Coronary artery (tissue), 2 donors: ENCODE measurements around the gene NGRN.
"Not testable (repeated sequence)": the region's sequence is repeated elsewhere in the genome, so short reads cannot be mapped to it uniquely, and the experiment has no call there.

Experiments used
- DNase-seq: peaks from one replicate; pipeline ENCODE4 v3.0.0-alpha.2; 2017; ENCODE audit warnings: low spot score
- H3K27ac ChIP-seq, 2 donors: fragments of 200-600 bp; sonication (generic); one replicate each; pipeline ENCODE4 v1.5.1; 2016 to 2019
- H3K4me3 ChIP-seq: fragments of 200-600 bp; sonication (generic); 2 replicates; pipeline ENCODE4 v1.5.1; 2016; ENCODE audit warnings: mild to moderate bottlenecking, moderate library complexity
- CTCF ChIP-seq: fragments of 200-600 bp; sonication (generic); IDR thresholded peaks from one replicate; pipeline ENCODE4 v1.5.1; 2019; ENCODE audit warnings: antibody characterized with exemption

NGRN gene

GRCh38 chr15:90268415-90268814 is 2.9 kb downstream of the NGRN start:
- no peak for TF ChIP-seq CTCF
- peak overlapping the region; percentile 81 for H3K4me3 ChIP-seq
- H3K27ac ChIP-seq, result no peak overlapping the region
- no peak for DNase-seq

DNA sequence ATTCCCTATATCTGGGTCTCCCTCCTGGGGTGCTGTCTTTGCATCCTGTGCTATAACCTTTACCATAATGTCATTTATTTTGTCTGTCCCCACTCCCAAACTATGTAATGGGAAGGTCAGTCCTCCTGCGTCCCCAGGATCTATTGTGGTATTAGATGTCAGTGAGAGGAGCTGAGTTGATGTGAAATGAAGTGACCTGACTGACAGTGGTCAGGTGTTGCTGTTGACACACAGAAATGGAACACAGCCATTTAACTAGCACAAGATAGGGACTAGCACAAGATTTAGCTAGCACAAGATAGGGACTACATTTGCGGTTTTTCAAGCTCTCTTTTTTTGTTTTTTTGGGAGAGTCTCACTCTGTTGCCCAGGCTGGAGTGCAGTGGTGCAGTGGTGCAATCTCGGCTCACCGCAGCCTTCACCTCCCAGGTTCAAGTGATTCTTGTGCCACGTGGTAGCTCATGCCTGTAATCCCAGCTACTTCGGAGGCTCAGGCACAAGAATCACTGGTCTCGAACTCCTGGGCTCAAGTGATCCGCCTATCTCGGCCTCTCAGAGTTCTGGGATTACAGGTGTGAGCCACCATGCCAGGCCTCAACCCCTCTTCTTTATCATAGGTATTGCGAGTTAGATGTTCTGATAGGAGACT is 5.2 kb downstream of the NGRN start:
- Histone ChIP-seq H3K27ac (no peak overlapping the region), H3K4me3 (peak overlapping the region; percentile 5)
- DNase-seq, result no peak
- no peak for TF ChIP-seq CTCF

- DNase-seq, result no peak
- peak overlapping the region in 1 of 2 donors; percentile 4 for H3K27ac ChIP-seq
- H3K4me3 ChIP-seq, result no peak overlapping the region
- TF ChIP-seq CTCF, result no peak
Observed at GRCh38 chr15:90271459-90272166, 6.1 kb downstream of the NGRN start.

- DNase-seq, H3K4me3 ChIP-seq, H3K27ac ChIP-seq: not testable (repeated sequence)
Observed at GRCh38 chr15:90278467-90278866, 13.0 kb downstream of the NGRN start.

DNA sequence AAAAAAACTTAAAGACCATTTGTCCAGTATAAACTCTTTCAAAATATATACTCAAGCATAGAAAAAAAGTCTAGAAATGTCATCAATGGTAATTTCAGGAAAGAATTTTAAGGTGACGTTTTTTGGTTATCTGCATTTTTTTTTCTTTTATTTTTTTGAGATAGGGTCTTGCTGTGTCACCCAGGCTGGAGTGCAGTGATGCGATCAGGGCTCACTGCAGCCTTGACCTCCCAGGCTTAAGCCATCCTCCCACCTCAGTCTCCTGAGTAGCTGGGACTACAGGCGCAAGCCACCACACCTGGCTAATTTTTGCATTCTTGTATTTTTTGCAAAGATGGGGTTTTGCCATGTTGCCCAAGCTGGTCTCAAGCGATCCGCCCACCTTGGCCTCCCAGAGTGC is 15.3 kb downstream of the NGRN start:
- H3K27ac ChIP-seq, H3K4me3 ChIP-seq, DNase-seq: not testable (repeated sequence)

DNA sequence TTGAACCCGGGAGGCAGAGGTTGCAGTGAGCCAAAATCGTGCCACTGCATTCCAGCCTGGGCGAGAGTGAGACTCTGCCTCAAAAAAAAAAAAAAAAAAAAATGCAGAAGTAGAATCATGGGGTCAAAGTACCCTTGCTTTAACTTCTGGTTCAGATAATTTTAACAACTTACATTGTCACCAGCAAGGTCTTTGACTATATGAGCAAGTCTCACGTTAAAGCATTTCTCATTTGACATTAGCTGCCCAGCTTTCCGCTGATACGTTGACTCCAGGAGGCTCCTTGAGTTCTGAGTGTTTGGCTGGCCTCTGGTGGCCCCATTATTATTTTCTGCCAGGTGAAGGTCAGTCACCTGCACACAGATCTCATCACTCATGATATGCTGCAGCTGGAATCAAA is 16.2 kb downstream of the NGRN start:
- not testable (repeated sequence) for H3K27ac ChIP-seq, H3K4me3 ChIP-seq, DNase-seq

- no peak for TF ChIP-seq CTCF
- H3K27ac ChIP-seq, result no peak overlapping the region
- no peak for DNase-seq
- H3K4me3 ChIP-seq, result no peak overlapping the region
Observed at GRCh38 chr15:90286678-90287077, 21.2 kb downstream of the NGRN start.

DNA sequence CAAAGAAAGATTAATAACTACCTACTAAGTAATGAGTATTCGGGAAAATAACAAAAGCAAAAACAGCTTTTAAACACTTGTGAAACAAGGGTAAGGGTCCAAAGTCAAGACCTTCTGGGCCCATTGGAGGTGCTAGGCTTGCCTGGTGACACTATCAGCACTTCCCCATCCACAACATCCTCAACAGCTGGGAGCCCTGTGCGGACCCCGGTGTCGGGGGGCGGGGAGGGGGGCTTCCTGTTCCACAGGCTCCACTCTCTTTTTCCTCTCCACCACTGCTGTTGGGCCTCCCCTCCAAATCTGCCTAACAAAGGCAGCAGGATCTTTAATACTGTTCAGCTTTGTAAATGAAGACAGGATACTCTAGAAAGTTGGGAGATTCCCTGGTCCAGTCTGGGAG is 21.6 kb downstream of the NGRN start:
- Histone ChIP-seq H3K27ac (no peak overlapping the region), H3K4me3 (no peak overlapping the region)
- DNase-seq, result no peak
- no peak for TF ChIP-seq CTCF
